ENCODE data around the gene ADRB2.

DNA sequence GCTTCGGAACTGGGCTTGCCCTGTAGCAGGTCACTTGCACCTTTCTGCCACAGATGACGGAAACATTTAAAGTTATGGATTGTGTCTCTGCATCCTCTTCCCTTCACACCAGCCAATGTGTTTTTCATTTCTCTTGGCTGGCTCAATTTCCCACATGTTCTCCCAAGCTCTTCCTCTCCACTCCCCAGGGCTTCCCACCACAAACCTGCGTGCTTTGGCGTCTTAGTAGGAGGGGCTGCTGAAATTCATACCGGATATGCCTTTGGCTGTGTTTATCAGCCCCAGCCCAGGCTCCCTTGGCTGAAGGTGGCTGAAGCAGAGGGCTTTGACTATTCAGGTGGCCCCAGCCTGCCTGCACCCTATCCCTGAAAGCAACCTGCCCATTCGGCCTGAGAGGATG lies 32.1 kb downstream of the ADRB2 start:
- TF ChIP-seq, protein P1, sequence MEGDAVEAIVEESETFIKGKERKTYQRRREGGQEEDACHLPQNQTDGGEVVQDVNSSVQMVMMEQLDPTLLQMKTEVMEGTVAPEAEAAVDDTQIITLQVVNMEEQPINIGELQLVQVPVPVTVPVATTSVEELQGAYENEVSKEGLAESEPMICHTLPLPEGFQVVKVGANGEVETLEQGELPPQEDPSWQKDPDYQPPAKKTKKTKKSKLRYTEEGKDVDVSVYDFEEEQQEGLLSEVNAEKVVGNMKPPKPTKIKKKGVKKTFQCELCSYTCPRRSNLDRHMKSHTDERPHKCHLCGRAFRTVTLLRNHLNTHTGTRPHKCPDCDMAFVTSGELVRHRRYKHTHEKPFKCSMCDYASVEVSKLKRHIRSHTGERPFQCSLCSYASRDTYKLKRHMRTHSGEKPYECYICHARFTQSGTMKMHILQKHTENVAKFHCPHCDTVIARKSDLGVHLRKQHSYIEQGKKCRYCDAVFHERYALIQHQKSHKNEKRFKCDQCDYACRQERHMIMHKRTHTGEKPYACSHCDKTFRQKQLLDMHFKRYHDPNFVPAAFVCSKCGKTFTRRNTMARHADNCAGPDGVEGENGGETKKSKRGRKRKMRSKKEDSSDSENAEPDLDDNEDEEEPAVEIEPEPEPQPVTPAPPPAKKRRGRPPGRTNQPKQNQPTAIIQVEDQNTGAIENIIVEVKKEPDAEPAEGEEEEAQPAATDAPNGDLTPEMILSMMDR (IDR thresholded peaks at IDR 0.05): no peak
- TF ChIP-seq ZFX (IDR thresholded peaks at IDR 0.05; ENCODE audit: borderline replicate concordance): no peak

All from 22Rv1 (cell line).